ENCODE results near the gene GCDH.

DNA sequence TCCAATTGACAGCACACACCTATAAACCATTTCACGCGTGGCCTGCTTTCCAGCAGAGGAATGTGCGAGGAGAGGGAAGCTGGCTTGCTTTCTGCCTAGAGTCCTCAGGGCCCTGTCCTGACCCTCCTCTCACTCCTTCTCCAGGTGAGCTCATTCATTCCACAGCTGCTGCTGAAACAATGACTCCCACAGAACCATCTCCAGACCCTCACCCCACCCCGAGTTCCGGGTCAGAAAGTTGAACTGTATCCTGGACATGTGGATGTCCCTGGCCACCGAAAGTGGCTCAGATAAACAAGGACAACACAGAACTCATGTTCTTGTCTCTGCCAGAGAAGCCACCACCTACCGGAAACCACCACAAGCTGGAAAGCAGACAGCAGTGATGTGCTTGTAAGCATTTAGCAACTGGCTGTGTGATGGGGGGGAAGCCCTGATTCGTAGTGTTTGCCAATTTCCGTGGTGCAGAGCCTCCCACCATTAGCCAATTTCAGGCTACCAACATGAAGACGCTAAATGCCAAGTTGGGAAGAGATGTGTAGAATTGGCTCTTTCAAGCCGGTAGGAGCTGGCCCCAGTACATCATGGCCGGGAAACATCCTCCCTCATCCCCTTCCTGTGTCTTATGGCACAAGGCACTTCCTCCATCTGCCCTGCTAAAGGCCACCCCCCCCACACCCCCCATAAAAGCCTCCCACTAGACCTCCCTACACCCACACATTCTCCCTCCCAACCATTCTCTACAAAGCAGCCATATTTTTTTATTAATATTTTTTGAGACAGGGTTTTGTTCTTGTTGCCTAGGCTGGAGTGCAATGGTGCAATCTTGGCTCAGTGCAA is 23.1 kb downstream of the GCDH start:
- TF ChIP-seq EZH2phosphoT487 (IDR thresholded peaks at IDR 0.05; ENCODE audit: insufficient read depth, low read depth) (no peak), EZH2 (IDR thresholded peaks at IDR 0.05; ENCODE audit: insufficient read depth, poor library complexity, severe bottlenecking) (no peak)

Data from GM23248 (cell line).